Measurements from ENCODE around the gene NEK9.
"Not testable (repeated sequence)": the region's sequence is repeated elsewhere in the genome, so short reads cannot be mapped to it uniquely, and the experiment has no call there.

Gene NEK9

DNA sequence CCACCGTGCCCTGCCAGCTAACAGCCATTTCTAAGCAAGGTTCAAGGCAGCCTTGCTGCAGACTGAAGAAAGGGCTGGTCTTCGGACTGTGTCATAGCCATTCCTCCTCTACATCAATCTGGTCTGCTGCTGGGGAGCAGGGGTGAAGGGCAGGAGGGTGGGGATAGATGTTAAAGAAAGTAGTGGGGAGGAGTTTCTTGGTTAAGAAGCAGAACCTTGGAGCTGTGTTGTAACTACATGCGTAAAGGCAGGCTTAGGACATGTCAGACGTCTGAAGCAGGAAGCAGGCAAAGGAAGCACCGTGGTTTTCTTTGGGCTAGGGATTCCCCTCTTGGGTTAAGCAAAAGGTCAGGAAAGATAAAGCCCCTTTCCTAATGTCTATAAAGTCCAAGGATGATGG lies 18.1 kb upstream of the NEK9 start:
- DNase-seq (ENCODE audit: low read depth in 2 of 3, low spot score in 2 of 3) = no peak

DNA sequence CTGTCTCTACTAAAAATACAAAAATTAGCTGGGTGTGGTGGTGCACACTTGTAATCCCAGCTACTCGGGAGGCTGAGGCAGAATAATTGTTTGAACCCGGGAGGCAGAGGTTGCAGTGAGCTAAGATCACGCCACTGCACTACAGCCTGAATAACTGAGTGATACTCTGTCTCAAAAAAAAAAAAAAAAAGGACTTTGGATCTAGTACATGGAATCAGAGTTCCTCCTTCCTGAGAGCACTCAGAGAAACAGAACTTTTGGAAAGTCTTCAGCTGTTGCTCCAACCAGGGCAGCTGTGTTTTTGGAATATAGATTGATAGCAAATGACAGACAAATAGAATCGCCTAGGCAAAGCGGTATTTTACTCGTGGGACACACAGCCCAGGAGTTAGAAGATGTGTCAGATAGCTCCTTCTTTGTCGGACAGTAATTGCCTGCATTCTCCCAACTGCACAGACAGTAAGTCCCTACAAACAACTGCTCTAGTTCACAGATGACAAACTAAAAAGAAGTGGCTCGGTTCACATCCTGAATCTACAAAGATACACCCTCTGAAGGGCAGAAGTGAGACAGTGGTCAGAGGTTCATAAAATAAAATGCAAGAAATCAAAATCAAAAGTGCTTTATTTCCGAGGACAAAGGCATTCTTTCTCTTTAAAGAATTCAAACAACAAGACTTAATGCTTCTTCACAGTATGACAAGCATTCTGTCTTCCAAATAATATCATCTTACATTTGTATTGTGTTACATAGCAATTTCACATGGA lies 17.1 kb upstream of the NEK9 start:
- no peak for DNase-seq (ENCODE audit: low read depth in 2 of 3, low spot score in 2 of 3)

- DNase-seq (ENCODE audit: low read depth in 2 of 3, low spot score in 2 of 3) = no peak
Measured at GRCh38 chr14:75142494-75142893, 15.6 kb upstream of the NEK9 start.

DNA sequence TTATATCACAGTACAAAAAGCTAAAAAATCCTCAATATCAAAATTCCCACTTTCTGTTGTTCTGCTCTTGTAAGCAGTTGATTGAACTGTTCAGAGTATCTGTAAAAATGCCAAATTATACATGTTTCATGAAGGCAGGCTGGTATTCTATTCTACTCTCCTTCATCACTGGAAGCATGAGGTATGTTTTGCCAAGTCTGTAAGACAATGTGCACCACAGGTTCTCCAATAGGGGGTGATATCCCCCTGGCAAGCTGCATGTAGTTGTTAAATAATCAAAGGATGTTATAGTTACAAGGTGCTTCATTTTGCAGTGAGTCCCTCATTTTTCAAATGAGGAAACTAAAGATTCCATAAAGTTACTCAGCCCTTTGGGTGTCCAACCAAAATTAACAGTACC lies 15.1 kb upstream of the NEK9 start:
- no peak for DNase-seq (ENCODE audit: low read depth in 2 of 3, low spot score in 2 of 3)

GRCh38 chr14:75141062-75141461 lies 14.2 kb upstream of the NEK9 start:
- DNase-seq (ENCODE audit: low read depth in 2 of 3, low spot score in 2 of 3) = no peak

DNA sequence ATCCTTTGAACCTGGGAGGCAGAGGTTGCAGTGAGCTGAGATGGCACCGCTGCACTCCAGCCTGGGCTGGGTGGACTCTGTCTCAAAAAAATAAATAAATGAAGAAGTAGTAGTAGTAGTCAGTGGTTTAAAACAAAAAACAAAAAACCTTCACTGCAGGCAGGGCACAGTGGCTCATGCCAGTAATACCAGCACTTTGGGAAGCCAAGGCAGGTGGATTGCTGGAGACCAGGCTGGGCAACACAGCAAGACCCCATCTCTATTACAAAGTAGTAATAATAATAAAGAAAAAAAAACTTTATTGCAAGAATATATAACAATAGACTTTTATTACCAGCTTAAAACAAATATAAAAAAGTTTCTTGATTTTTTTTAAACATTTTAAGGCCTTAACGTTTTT lies 13.8 kb upstream of the NEK9 start:
- DNase-seq (ENCODE audit: low read depth in 2 of 3, low spot score in 2 of 3) = no peak

GRCh38 chr14:75139185-75139584 lies 12.3 kb upstream of the NEK9 start:
- no peak for DNase-seq (ENCODE audit: low read depth in 2 of 3, low spot score in 2 of 3)

DNA sequence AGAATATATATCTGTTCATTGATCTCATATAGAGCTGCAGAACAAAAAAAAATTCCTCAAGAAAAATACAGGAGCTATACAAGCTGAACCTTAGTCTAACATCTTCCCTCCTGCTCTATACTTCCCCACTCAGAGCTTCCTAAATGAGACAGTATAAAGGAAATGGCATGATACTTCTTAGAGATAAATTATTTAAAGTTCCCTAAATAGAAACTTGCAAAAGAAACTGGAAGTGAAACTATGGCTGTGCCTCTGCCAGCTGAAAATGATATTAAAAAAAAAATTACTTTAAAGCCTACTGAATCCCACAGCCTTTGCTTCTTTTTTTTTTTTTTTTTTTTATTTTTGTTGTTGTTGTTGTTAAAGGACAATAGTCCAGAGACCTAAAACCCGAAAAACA lies 11.6 kb upstream of the NEK9 start:
- no peak for DNase-seq (ENCODE audit: low read depth in 2 of 3, low spot score in 2 of 3)

DNA sequence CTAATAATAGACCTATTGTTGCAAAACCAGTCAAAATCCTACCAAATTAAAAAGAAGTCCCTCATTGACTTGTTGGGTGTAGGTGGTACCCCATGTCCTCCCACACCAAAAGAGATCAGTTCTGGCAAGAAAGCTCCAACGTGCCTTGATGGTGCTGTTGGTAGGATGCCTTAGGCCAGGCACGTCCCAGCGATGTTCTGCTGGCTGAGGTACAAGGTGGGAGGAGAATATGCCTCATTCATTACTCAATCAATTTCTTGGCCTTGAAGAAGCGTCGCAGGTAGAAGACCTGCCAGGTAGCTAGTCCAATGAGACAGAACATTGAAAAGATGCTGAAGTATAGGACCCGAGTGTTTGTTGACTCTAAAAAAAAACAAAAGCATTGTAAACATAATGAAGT lies 7.8 kb upstream of the NEK9 start:
- DNase-seq (ENCODE audit: low read depth in 2 of 3, low spot score in 2 of 3) = no peak

GRCh38 chr14:75133597-75133996 lies 6.7 kb upstream of the NEK9 start:
- no peak for DNase-seq (ENCODE audit: low read depth in 2 of 3, low spot score in 2 of 3)

GRCh38 chr14:75132382-75133086 lies 5.7 kb upstream of the NEK9 start:
- no peak for DNase-seq (ENCODE audit: low read depth in 2 of 3, low spot score in 2 of 3)

DNA sequence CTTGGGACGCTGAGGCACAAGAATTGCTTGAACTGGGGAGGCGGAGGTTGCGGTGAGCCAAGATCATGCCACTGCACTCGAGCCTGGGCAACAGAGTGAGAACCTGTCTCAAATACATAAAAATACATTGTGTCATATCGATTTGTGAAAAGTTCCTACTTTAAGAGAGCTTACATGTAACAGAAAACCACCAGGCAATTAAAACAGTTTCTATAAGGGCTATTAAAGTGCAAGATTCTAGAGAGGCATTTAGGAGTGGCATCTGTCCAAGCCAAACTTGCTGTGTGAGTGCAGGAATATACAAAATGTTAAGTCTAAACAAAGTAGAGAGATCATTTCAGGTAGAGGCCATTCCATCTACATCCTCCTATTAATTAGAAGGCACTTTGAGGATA lies 1.7 kb upstream of the NEK9 start:
- DNase-seq (ENCODE audit: low read depth in 2 of 3, low spot score in 2 of 3) = no peak

- no peak for DNase-seq (ENCODE audit: low read depth in 2 of 3, low spot score in 2 of 3)
Measured at GRCh38 chr14:75127903-75128595, 1.2 kb upstream of the NEK9 start.

GRCh38 chr14:75127474-75127820 lies 599 bp upstream of the NEK9 start:
- not testable (repeated sequence) for DNase-seq (ENCODE audit: low read depth in 2 of 3, low spot score in 2 of 3)

- no peak for DNase-seq (ENCODE audit: low read depth in 2 of 3, low spot score in 2 of 3)
Measured at GRCh38 chr14:75126121-75126544, 715 bp downstream of the NEK9 start.

DNA sequence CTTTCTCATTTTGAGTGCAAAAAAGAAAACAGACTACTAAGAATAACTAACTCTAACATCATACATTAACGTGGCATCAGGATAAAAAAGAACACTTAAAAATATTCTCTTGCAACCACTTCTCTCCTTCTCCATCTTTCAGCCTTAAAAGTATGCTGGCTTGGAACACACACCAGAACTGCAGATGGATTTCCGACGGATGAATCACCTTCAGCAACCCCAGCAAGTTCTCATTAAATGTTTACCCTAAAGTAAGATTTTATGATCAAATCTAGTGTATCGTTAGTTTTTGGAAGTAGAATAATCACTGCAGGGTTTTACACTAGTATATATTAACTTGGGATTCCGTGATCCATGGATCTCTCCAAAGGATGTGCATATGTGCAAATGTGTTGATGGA lies 1.2 kb downstream of the NEK9 start:
- DNase-seq (ENCODE audit: low read depth in 2 of 3, low spot score in 2 of 3) = no peak

GRCh38 chr14:75123991-75124390 lies 2.9 kb downstream of the NEK9 start:
- no peak for DNase-seq (ENCODE audit: low read depth in 2 of 3, low spot score in 2 of 3)

GRCh38 chr14:75121552-75121951 lies 5.3 kb downstream of the NEK9 start:
- DNase-seq (ENCODE audit: low read depth in 2 of 3, low spot score in 2 of 3) = no peak

DNA sequence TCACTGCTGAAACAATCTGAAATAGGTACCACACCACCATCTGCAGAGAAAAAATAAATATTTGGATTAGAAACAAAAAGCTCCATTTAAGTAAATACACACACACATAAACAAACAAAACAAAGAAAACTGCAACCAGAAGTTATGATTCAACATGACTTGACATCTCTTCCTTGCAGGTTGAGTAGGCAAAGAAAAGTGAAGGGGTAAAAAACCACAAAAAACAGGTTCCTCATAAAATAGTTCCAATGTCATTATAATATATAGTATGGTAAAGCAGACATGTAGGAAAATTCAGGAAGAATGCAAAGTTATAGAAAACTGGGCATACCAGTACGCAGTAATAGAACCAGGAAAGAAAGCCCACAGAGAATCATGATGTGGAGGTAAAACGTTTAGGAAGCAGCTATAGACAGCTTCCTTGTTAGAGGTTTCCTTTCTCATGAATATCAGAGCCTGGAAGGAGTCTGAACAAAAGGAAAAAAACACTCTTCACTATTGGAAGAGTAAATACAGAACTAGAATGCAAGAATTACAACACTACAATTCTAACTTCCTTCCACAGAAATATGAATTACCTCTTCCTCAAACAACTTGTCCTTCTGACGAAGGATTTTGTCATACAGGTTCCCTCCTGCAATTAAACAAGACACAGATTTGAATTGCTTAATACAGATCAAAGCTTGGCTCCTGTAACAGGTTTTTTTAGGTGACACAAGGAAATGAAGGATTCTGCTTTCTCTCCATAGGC lies 6.1 kb downstream of the NEK9 start:
- no peak for DNase-seq (ENCODE audit: low read depth in 2 of 3, low spot score in 2 of 3)

- DNase-seq (ENCODE audit: low read depth in 2 of 3, low spot score in 2 of 3) = no peak
Measured at GRCh38 chr14:75119056-75119455, 7.8 kb downstream of the NEK9 start.

GRCh38 chr14:75113932-75114539 lies 12.8 kb downstream of the NEK9 start:
- no peak for DNase-seq (ENCODE audit: low read depth in 2 of 3, low spot score in 2 of 3)

All from activated CD8-positive, alpha-beta memory T cell treated with anti-CD3 and anti-CD28 coated beads for 48 hours (primary cell).